Sigmoid colon (tissue), 7 donors: Measurements from ENCODE around the gene IMMP2L. TPM values are rescaled to one million over a fixed set of nuclear protein-coding genes. Genes with fewer than 3 reads are reported as not detected.

ENCODE experiments used
- DNase-seq: peaks from one replicate; pipeline ENCODE4 v3.0.0-alpha.2; 2019
- H3K27ac ChIP-seq, 4 donors: fragments of 200-600 bp; sonication (generic); one replicate each; pipeline ENCODE4 v1.5.1; 2016 to 2019; ENCODE audit warnings: mild to moderate bottlenecking in 1 of 4
- H3K27me3 ChIP-seq, 3 donors: fragments of 200-600 bp; sonication (generic); one replicate each; pipeline ENCODE4 v1.5.1; 2019; ENCODE audit warnings: mild to moderate bottlenecking in 1 of 3
- H3K36me3 ChIP-seq, 4 donors: fragments of 200-600 bp; sonication (generic); one replicate each; pipeline ENCODE4 v1.5.1; 2016 to 2019
- H3K4me1 ChIP-seq, 4 donors: fragments of 200-600 bp; sonication (generic); one replicate each; pipeline ENCODE4 v1.5.1; 2017 to 2019
- H3K4me3 ChIP-seq, 4 donors: fragments of 200-600 bp; sonication (generic); one replicate each; pipeline ENCODE4 v1.5.1; 2017 to 2019; ENCODE audit warnings: mild to moderate bottlenecking in 2 of 4, moderate library complexity in 1 of 4
- H3K9me3 ChIP-seq, 4 donors: fragments of 200-600 bp in 3 of 4; sonication (generic) in 3 of 4; one replicate each; pipeline versions ENCODE4 v1.5.1 to v1.6.1; 2013 to 2019
- CTCF ChIP-seq, 4 experiments: fragments of 450-650 bp in 3 of 4; fragments of 200-600 bp in 1 of 4; IDR thresholded peaks; one replicate each; pipeline ENCODE4 v1.5.1; 2016 to 2019; ENCODE audit warnings: antibody characterized with exemption in 4 of 4, mild to moderate bottlenecking in 3 of 4, moderate library complexity in 2 of 4
- EP300 ChIP-seq, 4 donors: sonication (generic); formaldehyde crosslinking; IDR thresholded peaks; one replicate each; pipeline ENCODE4 v1.6.1; 2017; ENCODE audit warnings: antibody characterized with exemption in 4 of 4
- POLR2A ChIP-seq, 2 donors: fragments of 450-650 bp; IDR thresholded peaks; one replicate each; pipeline ENCODE4 v1.6.1; 2016; ENCODE audit warnings: antibody characterized with exemption in 2 of 2, mild to moderate bottlenecking in 2 of 2, moderate library complexity in 2 of 2
- POLR2AphosphoS5 ChIP-seq, 4 donors: sonication (generic); formaldehyde crosslinking; IDR thresholded peaks; one replicate each; pipeline ENCODE4 v1.6.1; 2017; ENCODE audit warnings: antibody characterized with exemption in 4 of 4
- WGBS, 2 donors: extraction: QIAGEN DNeasy Blood & Tissue Kit; methylation state at CpG; one replicate each; pipeline ENCODE4 v1.1.7; 2013; 5-methylcytosine and 5-hydroxymethylcytosine counted together
- intact Hi-C: fragments of 100-400 bp; cut with DNase I; formaldehyde crosslinking; loops from one replicate; pipeline ENCODE4 v1.15.1; 2023
- polyA plus RNA-seq, 3 donors: library from polyadenylated mRNA; stranded (reverse); fragments of 200-250 nt; gene quantifications; one replicate each; pipeline ENCODE4 v1.2.3, GENCODE V29; 2013
- total RNA-seq, 4 donors: library from RNA; depleted of rRNA; stranded (reverse); fragments of >200 nt; gene quantifications; one replicate each; pipeline ENCODE4 v1.1.0, GENCODE V29; 2016
- donor health status: healthy with polysubstance abuse.
- donor health status: Bipolar disorder and iron deficiency.
- donor health status: healthy.

Gene IMMP2L
- total and polyA plus RNA-seq, 7 donors: 2.5 to 57.9 (median 18.5) TPM

DNA sequence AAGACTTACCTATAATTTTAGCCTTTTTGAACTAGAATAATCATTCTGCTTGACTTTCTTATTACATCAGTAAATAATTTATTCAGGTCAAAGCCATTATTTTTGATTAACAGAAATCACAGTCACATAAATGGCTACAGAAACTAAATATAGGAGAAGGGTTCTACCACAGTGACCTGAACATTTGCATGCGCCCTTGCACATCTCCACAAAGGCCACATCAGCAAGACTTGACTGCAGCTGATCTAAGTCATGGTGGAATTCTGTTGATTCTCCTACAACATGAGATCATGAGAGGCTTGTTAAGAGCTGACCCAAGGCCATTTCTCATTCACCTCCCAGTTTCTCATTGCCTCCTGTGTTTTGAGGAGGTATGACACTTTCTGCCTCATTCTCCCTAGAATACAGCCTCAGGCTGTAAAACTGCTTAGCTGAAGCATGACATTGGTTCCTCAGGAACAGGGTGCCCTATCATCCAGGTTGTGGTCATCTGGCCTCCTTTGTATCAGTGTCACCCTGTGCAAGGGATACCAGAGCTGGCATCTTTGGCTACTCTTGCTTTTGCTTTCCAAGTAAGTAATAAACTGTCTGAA lies 6.7 kb upstream of the IMMP2L start:
- H3K27me3 ChIP-seq: no peaks in the 10 kb centered on the region
- H3K27ac ChIP-seq: no peak overlapping the region
- intact Hi-C loops: no loop called here
- WGBS, 2 donors: 88 to 95% methylated on average over 1 of the region's 1 CpG
- H3K36me3 ChIP-seq: no peaks in the 10 kb centered on the region
- no peak overlapping the region for H3K4me3 ChIP-seq
- DNase-seq: no peak
- peaks cover 0 to 11% (median 5%) of the 10 kb centered on the region in 4 donors for H3K9me3 ChIP-seq
- TF ChIP-seq POLR2A (IDR thresholded peaks at IDR 0.05): no peak
- TF ChIP-seq CTCF (IDR thresholded peaks at IDR 0.05): no peak
- TF ChIP-seq EP300 (IDR thresholded peaks at IDR 0.05): no peak
- no peak for TF ChIP-seq POLR2AphosphoS5 (IDR thresholded peaks at IDR 0.05)
- H3K4me1 ChIP-seq: no peaks in the 10 kb centered on the region

DNA sequence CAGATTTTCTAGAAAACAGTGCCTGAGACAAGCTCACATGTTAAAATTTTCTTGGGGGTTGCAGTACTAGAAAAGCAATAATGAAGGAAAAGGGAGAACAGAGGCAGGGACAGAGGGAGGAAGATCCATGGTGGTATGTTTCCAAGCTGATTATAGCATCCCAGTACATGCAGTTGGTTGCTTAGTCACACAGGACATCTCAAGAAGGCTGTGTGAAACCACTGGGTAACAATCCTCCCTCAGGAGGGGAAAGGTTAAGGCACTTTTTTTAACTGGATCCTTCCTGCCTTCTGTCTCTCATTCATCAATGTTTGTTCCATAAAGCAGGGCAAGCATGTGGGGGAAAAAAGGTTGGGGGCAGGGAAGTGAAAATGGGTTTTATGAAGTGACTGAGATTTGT lies 6.1 kb upstream of the IMMP2L start:
- Histone ChIP-seq H3K4me3 (no peak overlapping the region), H3K4me1 (no peaks in the 10 kb centered on the region), H3K36me3 (no peaks in the 10 kb centered on the region), H3K27me3 (no peaks in the 10 kb centered on the region), H3K9me3 (peaks cover 0 to 11% (median 5%) of the 10 kb centered on the region in 4 donors), H3K27ac (no peak overlapping the region)
- intact Hi-C loops: no loop called here
- TF ChIP-seq CTCF (IDR thresholded peaks at IDR 0.05) (no peak), EP300 (IDR thresholded peaks at IDR 0.05) (no peak), POLR2AphosphoS5 (IDR thresholded peaks at IDR 0.05) (no peak), POLR2A (IDR thresholded peaks at IDR 0.05) (no peak)
- DNase-seq: no peak

DNA sequence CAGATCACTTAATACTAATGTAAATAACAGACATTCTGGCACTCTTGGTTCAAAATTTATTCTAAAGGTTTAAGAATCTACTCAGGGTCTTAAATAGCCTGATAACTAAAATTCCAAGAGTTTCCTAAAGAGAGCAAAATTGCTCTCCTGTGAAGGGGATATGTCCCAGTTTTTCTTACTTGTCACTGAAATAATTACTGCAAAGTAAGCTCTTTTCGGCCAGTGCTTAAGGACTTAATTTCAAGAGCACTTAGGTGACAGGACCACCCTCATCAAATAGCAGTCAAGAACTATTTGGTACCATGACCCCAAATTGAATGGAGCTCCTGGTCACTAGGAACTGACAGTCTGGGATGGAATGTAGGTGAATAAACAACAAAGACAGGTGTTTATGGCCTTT lies 1.8 kb upstream of the IMMP2L start:
- DNase-seq: no peak
- intact Hi-C loops: no loop called here
- TF ChIP-seq CTCF (IDR thresholded peaks at IDR 0.05): no peak
- TF ChIP-seq POLR2A (IDR thresholded peaks at IDR 0.05): no peak
- peaks cover 0 to 22% (median 18%) of the 10 kb centered on the region in 4 donors for H3K4me1 ChIP-seq
- no peaks in the 10 kb centered on the region for H3K27me3 ChIP-seq
- no peaks in the 10 kb centered on the region for H3K36me3 ChIP-seq
- 0% methylated on average over 1 of the region's 1 CpG for WGBS, 2 donors
- H3K27ac ChIP-seq: no peak overlapping the region
- no peaks in the 10 kb centered on the region for H3K9me3 ChIP-seq
- H3K4me3 ChIP-seq: no peak overlapping the region

GRCh38 chr7:111561654-111561903 lies 713 bp downstream of the IMMP2L start:
- H3K4me3 ChIP-seq: peak overlapping the region; percentile 75 to 88 (median 82)
- peak overlapping the region; percentile 83 to 91 (median 86) for H3K27ac ChIP-seq
- no peaks in the 10 kb centered on the region for H3K27me3 ChIP-seq
- 7 to 23% methylated on average over 7 of the region's 7 CpGs for WGBS, 2 donors
- intact Hi-C loops: no loop called here
- H3K4me1 ChIP-seq: peaks cover 0 to 22% (median 18%) of the 10 kb centered on the region in 4 donors
- DNase-seq: no peak
- no peak for TF ChIP-seq CTCF (IDR thresholded peaks at IDR 0.05)
- TF ChIP-seq EP300 (IDR thresholded peaks at IDR 0.05): no peak
- TF ChIP-seq POLR2A (IDR thresholded peaks at IDR 0.05): no peak
- no peak for TF ChIP-seq POLR2AphosphoS5 (IDR thresholded peaks at IDR 0.05)
- peaks cover 0 to 9% (median 0%) of the 10 kb centered on the region in 4 donors for H3K36me3 ChIP-seq
- no peaks in the 10 kb centered on the region for H3K9me3 ChIP-seq
